Stimulated activated naive CD8-positive, alpha-beta T cell treated with anti-CD3 and anti-CD28 coated beads, Interleukin-15, amount 100 ng/mL, for 72 hours (primary cell): ENCODE data around the gene CRB2.

Source experiments
- ATAC-seq: fragments of 150-1000 bp; cut with Tn5 transposase; 2 replicates; pipeline ENCODE4 v1.10.0; 2021; ENCODE audit warnings: mild to moderate bottlenecking, moderate library complexity
- DNase-seq, 2 donors: peaks; one replicate each; pipeline ENCODE4 v3.0.0; 2021 to 2022
- H3K27ac Mint-ChIP-seq, 2 donors: one replicate each; pipeline ENCODE4 v1.8.0; 2022; ENCODE audit warnings: mild to moderate bottlenecking in 2 of 2, mixed read lengths in 2 of 2, moderate library complexity in 2 of 2
- H3K27me3 Mint-ChIP-seq: one replicate; pipeline ENCODE4 v1.8.0; 2022; ENCODE audit warnings: mixed read lengths
- H3K4me1 Mint-ChIP-seq: one replicate; pipeline ENCODE4 v1.8.0; 2022; ENCODE audit warnings: mild to moderate bottlenecking, mixed read lengths
- H3K4me3 Mint-ChIP-seq, 2 donors: one replicate each; pipeline ENCODE4 v1.8.0; 2022; ENCODE audit warnings: mild to moderate bottlenecking in 2 of 2, mixed read lengths in 2 of 2, moderate library complexity in 1 of 2
- H3K9me3 Mint-ChIP-seq, 2 donors: one replicate each; pipeline ENCODE4 v1.8.0; 2022; ENCODE audit warnings: mixed read lengths in 2 of 2

The CRB2 gene

DNA sequence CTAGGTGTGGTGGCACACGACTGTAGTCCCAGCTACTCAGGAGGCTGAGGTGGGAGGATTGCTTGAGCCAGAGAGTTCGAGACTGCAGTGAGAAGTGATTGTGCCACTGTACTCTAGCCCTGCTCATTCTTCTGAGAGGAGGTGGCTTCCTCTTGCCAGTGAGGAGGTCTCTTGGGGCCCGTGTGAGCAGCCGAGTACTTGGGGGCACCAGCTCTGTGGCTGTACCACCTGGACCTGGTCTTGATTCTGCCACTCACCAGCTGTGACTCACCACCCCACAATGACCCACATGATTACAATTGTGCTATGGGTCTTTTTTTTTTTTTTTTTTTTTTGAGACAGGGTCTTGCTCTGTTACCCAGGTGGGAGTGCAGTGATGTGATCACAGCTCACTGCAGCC lies 18.0 kb upstream of the CRB2 start:
- H3K4me3 Mint-ChIP-seq: no peak overlapping the region
- H3K9me3 Mint-ChIP-seq: no peaks in the 10 kb centered on the region
- peaks cover 65% of the 10 kb centered on the region for H3K4me1 Mint-ChIP-seq
- no peak overlapping the region for H3K27ac Mint-ChIP-seq
- no peaks in the 10 kb centered on the region for H3K27me3 Mint-ChIP-seq
- no peak for DNase-seq
- no peak for ATAC-seq

DNA sequence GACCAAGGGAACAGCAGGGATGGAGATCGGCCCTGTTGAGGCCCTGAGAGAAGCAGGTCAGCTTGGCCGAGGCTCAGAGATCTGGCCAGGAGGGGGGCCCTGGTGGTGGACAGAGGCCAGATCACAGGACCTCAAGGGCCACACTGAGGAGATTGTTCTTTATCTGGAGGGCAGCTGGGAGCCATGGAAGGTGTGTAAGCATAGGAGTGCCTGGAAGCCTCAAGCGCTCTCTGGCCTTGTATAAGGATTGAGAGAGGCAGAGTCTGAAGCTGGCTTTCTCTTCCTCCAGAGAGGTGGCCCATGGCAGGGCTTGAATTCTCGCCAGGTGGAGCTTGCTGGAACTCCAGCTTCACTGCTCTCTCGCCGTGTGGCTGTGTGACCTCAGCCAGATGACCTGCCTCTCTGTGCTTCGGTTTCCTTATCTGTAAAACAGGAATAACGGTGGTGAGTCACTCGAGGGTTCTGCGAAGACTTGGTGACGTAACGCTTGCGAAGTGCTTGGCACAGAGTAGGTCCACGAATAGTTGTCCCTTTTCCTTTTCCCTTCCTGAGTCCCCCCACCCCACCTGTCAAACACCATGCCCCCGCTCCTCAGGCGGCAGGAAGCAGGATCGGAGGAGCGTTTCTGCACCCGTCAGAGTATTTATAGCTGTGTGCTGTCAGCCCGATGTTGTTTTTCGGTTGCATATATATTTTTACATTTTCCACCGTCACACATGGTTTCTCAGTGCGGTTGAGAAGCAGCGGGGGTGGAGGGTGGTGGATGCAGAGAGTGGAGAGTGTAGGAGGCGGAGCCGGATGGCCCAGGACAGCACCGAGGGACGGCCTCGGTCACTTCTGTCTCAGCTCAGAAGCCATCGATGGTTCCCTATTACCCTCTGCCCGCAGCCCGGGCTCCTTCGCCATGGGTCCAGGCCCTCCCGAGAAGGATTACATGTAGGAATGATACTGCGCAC lies 17.0 kb upstream of the CRB2 start:
- no peaks in the 10 kb centered on the region for H3K27me3 Mint-ChIP-seq
- ATAC-seq (peak; percentile 90), DNase-seq (peak; percentile 77 to 88)
- H3K27ac Mint-ChIP-seq: peak overlapping the region; percentile 98 to 99
- H3K4me1 Mint-ChIP-seq: peaks cover 59% of the 10 kb centered on the region
- peak overlapping the region; percentile 88 to 96 for H3K4me3 Mint-ChIP-seq
- no peaks in the 10 kb centered on the region for H3K9me3 Mint-ChIP-seq

DNA sequence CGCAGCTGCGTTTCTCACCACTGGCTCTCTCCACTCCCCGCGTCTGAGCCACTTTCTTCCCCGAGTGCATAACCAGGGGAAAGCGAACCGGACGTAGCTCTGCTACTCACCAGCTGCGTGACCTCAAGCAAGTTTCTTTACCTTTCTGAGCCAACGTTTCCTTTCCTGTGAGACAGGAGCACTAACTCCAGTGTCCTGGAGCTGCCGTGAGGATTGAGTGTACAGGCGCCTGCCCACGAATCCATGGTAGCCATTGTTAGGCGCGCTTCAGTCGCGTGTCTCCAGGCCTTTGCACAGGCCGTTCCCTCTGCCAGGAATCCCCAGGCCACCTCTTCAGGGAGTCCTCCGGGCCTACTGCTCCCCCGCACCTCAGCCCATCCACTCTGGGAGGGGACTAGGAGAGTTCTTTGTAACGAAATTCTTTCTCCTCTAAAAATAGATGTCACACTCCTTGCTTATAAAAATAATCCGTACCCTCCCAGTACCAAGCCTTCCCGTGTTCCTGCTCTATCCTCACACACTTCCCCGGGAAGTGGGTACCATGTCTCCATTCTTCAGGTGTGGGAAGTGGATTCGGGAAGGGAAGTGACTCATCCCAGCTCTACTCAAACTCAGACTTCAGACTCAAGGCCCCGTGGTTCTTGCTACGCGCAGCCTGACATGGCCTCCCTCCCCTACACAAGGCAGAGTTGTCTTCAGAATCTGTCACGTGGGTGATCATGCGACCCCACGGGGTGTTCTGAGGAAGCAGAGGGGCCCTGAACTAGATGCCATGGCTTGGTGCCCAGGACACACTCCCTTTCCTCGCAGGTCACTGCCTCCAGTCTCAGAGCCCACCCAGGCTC lies 16.1 kb upstream of the CRB2 start:
- peak; percentile 73 to 85 for DNase-seq
- Mint-ChIP-seq H3K27me3 (no peaks in the 10 kb centered on the region), H3K4me1 (peaks cover 59% of the 10 kb centered on the region), H3K4me3 (peak overlapping the region; percentile 88 to 96), H3K27ac (peak overlapping the region; percentile 98 to 99), H3K9me3 (no peaks in the 10 kb centered on the region)
- ATAC-seq: peak; percentile 84

DNA sequence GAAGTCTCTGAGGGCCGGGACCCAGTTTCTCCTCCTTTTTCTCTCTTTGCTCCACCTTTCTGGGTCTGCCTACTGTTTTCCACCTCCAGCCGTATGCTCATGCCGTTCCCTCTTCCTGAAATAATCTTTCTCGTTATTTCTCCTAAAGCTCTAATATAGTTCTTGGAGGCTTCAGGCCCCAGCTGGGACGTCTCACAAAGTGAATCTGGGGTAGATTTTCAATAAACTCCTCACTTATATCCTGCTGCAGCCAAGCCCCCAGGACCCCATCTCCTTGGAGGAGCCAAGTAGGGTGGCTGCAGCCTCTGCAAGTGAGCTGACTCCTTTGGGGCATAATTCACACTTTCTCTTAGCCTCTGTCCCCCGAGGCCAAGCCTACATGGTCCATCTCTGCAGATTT lies 14.2 kb upstream of the CRB2 start:
- no peak for ATAC-seq
- no peak for DNase-seq
- H3K9me3 Mint-ChIP-seq: no peaks in the 10 kb centered on the region
- no peak overlapping the region for H3K27ac Mint-ChIP-seq
- peaks cover 46% of the 10 kb centered on the region for H3K4me1 Mint-ChIP-seq
- no peak overlapping the region for H3K4me3 Mint-ChIP-seq
- no peaks in the 10 kb centered on the region for H3K27me3 Mint-ChIP-seq

DNA sequence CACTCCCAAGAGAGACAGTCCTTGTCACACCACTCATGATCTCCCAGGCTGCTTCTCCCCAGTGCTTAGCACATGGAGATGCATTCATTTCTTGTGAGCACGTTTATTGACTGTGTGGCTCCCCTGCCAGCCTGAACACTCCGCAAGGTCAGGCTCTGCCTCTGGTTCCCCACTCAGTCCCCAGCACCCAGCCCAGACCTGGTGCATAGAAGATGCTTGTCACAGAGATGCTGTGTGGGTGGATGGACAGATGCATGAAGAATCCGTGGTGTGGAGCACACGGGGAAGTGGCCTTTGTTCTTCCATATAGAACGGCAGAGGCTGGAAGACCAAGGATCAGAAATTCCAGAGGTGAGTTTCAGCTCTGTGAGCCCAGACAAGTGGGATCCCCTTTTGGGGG lies 13.8 kb upstream of the CRB2 start:
- no peaks in the 10 kb centered on the region for H3K9me3 Mint-ChIP-seq
- no peak overlapping the region for H3K27ac Mint-ChIP-seq
- H3K27me3 Mint-ChIP-seq: no peaks in the 10 kb centered on the region
- H3K4me3 Mint-ChIP-seq: no peak overlapping the region
- peaks cover 46% of the 10 kb centered on the region for H3K4me1 Mint-ChIP-seq
- ATAC-seq: no peak
- DNase-seq: no peak

DNA sequence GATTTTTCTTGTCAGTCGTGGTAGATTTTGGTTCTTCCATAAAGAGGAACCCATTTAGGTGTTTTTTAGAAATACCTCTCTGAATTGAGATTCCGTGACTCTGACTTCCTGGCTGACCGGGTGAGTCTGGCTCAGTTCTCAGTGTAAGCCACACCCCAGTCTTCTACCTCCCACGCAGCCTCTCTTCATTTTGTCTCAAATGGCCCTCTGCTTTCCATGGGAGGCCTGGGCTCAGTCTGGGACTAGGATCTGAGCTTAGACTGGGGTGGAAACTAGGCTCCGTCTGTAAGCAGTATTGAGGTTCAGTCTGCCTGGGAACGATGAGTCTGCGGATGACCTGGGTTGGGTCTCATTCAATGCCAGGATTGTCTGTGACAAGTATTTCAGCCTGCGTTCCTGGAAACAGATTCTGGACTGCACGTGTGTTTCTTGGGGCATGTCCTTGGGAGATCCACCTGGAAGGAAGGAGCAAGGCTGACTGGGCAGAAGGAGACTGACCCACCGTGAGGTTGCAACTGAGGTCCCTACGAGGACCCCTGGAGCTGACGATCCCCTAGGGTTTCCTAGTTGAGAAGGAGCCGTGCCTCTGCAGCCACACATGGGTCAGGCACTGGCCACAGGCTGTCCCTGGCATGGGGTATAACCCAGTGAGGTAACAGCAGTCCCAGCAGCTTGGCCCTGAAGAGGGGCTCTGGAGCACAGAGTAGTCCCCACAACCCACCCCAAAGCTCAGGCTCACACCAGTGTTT lies 12.4 kb upstream of the CRB2 start:
- DNase-seq (no peak), ATAC-seq (no peak)
- Mint-ChIP-seq H3K27ac (no peak overlapping the region), H3K9me3 (no peaks in the 10 kb centered on the region), H3K4me1 (peaks cover 36% of the 10 kb centered on the region), H3K4me3 (no peak overlapping the region), H3K27me3 (no peaks in the 10 kb centered on the region)

DNA sequence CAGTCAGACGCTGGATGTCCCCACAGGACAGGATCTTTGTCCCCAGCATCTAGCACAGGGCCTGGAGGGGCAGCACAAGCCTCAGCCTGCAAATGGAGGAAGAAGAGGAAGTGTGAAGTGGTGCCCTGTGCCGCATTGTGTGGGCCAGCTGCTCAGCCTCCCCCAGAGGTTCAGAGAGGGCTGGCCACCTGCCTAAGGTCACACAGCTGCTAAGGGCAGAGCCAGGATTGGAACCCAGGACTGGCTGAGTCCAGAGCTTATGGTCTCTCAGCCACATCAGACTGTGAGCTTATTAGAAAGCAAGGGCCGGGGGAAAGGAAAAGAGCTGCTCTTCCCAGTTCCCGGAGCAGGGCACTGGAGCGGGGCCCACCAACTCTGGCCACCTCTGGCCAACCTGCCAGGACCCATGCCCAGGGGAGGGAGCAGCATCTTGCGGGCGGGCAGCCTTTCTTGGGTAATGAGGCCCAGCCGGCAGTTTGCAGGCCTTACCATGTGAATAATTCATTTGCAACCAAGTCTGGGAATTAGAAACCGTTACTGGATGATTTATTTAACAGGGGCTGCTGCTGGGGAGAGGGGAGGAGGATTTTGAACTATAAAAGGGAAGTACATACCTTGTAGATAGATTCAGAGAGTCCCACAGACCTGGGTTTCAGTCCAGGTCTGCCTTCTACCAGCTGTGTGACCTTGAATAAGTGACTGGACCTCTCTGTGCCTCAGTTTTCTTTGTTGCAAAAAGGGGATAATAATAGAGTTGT lies 11.6 kb upstream of the CRB2 start:
- no peak for ATAC-seq
- Mint-ChIP-seq H3K4me1 (peaks cover 29% of the 10 kb centered on the region), H3K4me3 (no peak overlapping the region), H3K27me3 (no peaks in the 10 kb centered on the region), H3K9me3 (no peaks in the 10 kb centered on the region), H3K27ac (no peak overlapping the region)
- no peak for DNase-seq

DNA sequence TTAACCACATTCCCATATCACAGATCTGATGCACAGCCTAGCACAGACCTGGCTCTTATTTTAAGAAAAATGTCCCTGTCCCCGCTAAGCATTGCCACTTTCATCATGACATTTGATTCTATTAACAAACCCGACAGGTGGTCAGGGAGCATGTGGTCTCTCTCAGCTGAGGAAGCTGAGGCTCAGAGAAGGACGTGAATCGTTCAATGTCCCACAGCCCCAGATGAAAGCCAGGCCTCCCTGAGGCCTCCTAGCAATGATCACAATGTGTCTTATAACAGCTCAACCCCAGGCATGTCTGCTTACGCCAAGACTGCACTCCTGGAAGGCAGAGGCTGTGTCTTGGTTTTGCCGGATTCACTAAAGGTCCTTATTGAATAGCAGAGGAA lies 10.4 kb upstream of the CRB2 start:
- no peaks in the 10 kb centered on the region for H3K9me3 Mint-ChIP-seq
- no peak for DNase-seq
- no peak overlapping the region for H3K27ac Mint-ChIP-seq

DNA sequence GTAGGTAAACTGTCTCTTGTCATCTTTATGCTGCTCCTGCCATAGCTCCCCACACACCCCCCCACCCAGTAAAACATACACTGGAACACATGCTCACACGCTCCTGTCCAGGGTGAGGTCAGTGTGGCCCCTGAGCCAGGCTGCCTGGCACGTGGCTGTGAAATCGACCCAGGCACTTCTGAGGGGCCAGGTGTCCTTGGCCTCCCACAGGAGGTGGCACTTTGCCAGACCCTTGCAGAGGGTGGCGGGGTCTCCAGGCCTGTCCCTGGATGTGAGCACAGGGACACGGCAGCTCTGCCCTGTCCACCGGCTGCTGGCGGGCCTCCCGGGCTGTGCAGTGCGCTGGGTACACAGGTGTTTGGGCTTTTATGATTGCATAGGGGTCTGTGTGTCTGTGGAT lies 10.0 kb upstream of the CRB2 start:
- no peak overlapping the region for H3K4me3 Mint-ChIP-seq
- H3K9me3 Mint-ChIP-seq: no peaks in the 10 kb centered on the region
- H3K27me3 Mint-ChIP-seq: peaks cover 9% of the 10 kb centered on the region
- ATAC-seq: no peak
- no peak overlapping the region for H3K27ac Mint-ChIP-seq
- H3K4me1 Mint-ChIP-seq: peaks cover 12% of the 10 kb centered on the region
- no peak for DNase-seq

More for the DNA sequence above, 10.4 kb upstream of the CRB2 start:
- H3K4me1 Mint-ChIP-seq: peaks cover 17% of the 10 kb centered on the region
- no peak overlapping the region for H3K4me3 Mint-ChIP-seq
- ATAC-seq: no peak
- peaks cover 4% of the 10 kb centered on the region for H3K27me3 Mint-ChIP-seq

DNA sequence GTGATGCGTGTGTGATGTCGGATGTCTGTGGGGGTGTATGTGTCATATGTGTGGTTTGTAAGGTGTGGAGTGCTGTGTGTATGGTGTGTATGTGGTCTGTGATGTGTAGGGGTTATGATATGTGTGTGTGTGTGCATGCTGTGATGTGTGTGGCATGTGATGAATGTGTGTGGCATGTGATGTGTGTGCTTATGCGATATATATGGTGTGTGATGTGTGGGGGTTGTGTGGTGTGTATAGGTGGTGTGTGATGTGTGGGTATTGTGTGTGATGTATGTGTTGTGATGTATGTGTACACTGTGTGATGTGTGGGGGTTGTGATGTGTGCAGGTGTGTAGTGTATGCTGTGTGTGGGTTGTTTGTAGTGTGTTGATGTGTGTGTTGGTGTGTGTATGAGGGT lies 9.2 kb upstream of the CRB2 start:
- Mint-ChIP-seq H3K27ac (no peak overlapping the region), H3K4me1 (peaks cover 5% of the 10 kb centered on the region), H3K4me3 (no peak overlapping the region), H3K27me3 (peaks cover 10% of the 10 kb centered on the region), H3K9me3 (no peaks in the 10 kb centered on the region)
- no peak for ATAC-seq
- no peak for DNase-seq

DNA sequence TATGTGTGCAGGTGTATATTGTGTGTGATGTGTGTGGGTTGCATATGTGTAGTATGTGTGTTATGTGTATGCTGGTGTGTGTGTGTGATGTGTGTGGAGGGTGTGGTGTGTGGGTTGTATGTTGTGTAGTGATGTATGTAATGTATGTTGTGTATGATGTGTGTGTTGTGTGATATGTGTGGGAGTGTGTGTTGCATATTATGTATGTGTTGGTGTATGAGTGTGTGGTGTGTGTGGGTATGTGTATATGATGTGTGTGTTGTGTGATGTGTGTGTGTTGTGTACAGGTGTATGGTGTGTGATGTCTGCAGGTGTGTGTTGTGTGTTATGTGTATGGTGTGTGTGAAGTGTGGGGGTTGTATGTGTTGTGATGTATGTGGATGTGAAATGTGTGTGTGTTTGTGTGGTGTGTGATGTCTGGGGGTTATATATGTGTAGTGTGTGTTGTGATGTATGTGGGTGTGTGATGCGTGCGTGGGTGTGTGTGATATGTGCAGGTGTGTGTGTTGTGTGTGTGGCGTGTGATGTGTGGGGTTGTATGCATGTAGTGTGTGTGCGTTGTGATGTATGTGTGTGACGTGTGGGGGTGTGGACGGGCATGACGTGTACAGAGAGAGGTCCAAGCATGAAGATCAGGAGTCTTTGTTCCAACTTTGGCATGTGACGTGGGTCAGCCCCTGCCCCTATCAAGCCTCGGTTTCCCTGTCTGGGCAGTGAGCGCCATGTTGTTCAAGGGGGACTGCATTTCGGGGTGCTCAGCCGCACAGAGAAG lies 8.5 kb upstream of the CRB2 start:
- no peaks in the 10 kb centered on the region for H3K9me3 Mint-ChIP-seq
- no peak for ATAC-seq
- H3K4me3 Mint-ChIP-seq: no peak overlapping the region
- H3K4me1 Mint-ChIP-seq: no peaks in the 10 kb centered on the region
- no peak overlapping the region for H3K27ac Mint-ChIP-seq
- DNase-seq: no peak
- peaks cover 13% of the 10 kb centered on the region for H3K27me3 Mint-ChIP-seq

DNA sequence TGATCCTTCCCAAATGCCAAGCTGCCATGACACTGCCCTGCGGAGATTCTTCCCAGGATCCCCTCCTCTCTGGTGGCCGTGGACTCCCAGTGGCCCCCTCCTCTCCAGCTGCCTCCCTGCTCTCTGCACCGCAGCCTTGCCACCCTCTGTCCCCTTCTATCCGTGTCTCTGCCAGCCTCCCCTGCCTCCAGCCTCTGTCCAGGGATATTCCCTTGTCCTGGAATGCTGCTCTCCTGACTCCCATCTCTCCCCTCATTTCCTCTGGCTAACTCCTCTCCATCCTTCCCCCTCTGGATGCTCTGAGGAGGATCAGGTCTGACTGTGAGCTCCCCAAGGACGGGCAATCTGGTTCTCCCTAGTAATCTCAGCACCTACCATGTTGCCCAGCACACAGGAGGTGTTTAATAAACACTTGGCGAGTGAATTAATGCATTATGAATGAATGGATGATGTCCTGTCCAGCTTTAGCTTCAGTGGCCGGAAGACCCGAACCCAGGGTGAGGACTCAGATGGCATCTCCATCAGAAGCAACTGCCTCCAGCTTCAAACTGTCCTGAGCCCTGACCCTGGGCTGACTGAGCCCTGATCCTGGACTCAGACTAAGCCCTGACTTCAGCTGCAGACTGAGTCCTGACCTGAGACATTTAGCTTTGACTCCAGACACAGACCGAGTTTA lies 7.5 kb upstream of the CRB2 start:
- ATAC-seq (no peak), DNase-seq (no peak)
- Mint-ChIP-seq H3K9me3 (no peaks in the 10 kb centered on the region), H3K27ac (no peak overlapping the region), H3K27me3 (peaks cover 20% of the 10 kb centered on the region), H3K4me3 (no peak overlapping the region), H3K4me1 (no peaks in the 10 kb centered on the region)

DNA sequence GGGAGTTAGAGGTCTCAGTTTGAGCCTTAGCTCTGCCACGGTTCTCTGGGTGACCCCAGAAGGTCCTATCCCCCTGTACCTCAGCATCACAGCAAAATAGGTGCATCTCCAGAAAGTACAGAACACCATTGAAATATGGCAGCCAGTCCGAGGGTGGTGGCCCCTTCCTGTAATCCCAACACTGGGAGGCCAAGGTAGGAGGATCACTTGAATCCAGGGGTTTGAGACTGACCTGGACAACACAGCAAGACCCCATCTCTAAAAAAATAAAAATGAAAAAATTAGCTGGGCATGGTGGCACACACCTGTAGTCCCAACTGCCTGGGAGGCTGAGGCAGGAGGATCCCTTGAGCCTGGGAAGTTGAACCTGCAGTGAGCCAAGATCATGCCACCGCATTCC lies 7.0 kb upstream of the CRB2 start:
- H3K9me3 Mint-ChIP-seq: no peaks in the 10 kb centered on the region
- DNase-seq (no peak), ATAC-seq (no peak)
- no peak overlapping the region for H3K27ac Mint-ChIP-seq
- peaks cover 20% of the 10 kb centered on the region for H3K27me3 Mint-ChIP-seq
- peaks cover 3% of the 10 kb centered on the region for H3K4me1 Mint-ChIP-seq
- H3K4me3 Mint-ChIP-seq: no peak overlapping the region
